Kasumi-1 (cell line): ENCODE data around the gene TRAPPC12.
"Not testable (repeated sequence)": the region's sequence is repeated elsewhere in the genome, so short reads cannot be mapped to it uniquely, and the experiment has no call there.

Source experiments
- DNase-seq, 2 experiments: peaks; one replicate each; lab custom pipeline; 2025; lab: John Stamatoyannopoulos, UW

Gene TRAPPC12

DNA sequence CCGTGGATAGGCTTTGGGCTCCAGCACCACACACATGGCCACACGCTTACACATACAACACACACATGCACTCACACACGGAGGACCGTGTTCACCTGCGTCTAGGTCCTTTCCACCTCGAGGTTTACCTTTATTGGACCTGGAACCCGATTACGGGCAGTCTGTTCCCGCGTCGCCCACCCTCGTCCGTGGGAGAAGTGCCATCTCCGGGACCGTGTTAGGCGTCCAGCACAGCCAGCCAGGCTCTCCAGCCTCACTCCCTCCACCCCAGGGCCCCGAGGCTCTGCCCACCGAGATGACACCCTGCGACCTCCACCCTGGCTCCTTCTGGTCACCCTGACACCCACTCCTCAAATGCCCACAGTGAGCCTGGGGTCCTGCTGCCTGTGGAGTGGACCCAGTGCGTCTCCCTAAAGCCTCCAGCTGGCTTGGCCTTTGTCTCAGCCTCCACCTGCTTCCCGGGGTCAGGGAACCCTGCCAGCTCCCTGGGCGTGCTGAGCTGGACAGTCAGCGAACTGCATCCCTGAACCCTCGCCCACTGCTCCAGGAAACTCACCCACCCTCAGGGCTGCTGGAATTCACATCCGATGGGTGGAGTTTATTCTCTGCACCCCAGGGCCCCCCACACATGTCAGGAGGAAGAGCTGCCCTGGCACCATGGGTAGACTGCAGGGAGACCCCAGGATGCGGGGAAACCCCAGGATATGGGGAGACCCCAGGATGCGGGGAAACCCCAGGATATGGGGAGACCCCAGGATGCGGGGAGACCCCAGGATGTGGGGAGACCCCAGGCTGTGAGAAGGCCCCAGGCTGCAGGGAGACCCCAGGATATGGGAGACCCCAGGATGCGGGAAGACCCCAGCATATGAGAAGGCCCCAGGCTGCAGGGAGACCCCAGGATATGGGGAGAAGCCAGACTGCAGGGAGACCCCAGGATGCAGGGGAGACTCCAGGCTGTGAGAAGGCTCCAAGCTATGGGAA, 106.8 kb downstream of the TRAPPC12 start:
- no peak for DNase-seq

- DNase-seq, result no peak
Measured at GRCh38 chr2:3487028-3487425, 107.5 kb downstream of the TRAPPC12 start.

GRCh38 chr2:3487432-3487831, 107.9 kb downstream of the TRAPPC12 start:
- no peak for DNase-seq

DNA sequence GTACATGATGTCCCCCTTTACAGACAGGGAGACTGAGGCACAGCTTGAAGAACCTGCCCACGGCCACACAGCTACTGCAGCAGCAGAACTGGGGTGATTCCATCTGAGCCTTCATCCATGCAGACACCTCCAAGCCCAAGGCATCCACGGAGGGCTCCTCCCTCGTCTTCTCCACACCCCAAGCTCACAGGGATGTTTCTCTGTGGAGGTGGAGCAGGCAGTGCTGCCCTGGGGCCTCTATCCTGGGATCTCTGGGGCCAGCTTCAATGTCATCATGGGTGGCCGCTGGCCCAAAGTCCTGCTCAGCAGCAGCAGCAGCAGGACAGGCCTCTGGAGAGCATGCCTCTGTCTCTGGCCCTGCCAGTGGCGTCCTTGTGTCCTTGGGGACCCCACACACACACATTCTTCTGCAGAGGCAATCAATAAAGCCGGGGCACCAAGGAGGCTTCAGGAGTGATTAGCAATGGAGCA, 108.6 kb downstream of the TRAPPC12 start:
- DNase-seq, result no peak

DNA sequence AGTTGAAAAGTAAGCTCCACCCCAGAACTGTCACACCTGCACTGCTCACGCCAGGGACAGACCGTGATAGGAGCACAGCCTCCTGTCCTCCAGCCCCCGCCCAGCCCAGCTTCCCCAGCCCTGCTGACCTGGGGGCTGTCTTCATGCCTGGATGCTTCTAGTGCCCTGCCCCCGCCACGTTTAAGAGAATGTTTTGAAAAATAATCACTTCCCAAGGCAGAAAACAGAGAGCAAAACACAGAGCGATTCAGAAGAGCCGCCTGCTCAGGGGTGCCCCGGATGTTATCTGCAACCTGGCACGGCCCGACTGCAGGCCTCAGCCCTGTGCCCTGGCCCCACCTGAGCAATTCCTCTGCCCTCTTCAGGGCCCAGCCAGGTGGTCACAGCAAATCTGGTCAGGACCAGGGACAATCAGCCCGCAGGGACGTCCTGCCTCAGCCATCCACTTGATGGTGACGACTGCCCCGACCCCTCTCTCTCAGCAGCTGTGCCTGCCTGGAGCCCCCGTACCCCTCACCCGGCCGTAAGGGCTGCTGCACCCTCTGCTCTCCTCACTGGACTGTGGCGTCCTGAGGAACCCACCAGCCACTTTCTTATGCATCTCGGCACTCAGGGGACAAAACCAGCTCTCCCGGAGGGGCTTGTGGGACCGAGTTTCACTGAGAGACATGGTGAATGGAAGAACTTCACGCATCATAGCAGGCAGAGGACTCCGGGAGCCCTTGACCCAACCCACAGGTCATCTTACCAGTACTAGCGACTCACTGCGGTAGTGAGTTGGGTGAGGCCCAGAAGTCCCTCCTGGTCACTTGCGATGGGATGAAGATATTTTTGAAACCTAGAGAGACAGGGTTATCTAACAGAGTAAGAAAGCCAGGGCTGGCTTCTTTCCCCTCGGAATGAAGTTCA, 109.6 kb downstream of the TRAPPC12 start:
- DNase-seq, result no peak

- DNase-seq, result no peak
Measured at GRCh38 chr2:3489764-3490115, 110.2 kb downstream of the TRAPPC12 start.

DNA sequence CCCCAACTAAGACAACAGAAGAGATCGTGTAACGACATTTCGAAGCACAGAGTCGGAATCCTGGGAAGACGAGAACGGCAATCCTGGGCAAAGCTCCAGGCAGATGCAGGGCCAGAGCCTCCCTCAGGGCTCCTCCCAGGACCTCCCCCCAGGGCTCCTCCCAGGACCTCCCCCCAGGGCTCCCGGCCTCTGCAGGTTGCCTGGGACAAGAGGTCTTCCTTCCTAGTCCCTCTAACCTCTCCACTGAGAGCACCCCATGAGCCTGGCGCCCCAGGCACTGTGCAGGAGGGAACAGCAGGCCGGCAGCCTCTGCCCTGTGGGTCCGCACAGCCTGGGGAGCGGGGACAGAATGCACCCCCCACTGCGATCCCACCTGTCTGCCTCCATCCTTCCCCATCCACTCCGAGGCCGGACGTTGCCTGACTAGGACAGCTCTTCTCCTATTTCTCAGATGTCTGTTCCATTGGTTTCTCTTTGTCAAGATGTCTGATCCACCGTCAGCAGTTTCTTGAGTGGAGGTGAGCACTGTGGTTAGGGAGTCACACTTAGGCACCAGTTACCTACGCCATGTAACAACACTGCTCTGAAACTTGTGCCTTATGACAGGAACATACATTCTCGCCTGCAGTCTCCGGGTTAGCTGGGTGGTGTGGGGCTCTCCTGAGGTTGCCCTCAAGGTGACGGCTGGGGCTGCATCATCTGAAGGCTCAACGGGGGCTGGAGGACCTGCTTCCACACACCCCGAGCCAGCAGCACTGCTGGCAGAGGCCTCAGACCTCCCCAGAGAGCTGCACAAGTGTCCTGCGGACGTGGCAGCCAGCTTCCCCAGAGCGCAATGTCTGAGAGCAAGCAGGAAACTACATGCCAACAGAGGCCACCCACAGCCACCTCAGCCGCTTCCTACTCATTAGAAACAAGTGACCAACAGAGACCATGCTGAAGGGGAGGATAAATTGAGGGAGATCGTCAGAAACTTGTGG, 111.0 kb downstream of the TRAPPC12 start:
- peak in 1 of 2 experiments; percentile 19 for DNase-seq

DNA sequence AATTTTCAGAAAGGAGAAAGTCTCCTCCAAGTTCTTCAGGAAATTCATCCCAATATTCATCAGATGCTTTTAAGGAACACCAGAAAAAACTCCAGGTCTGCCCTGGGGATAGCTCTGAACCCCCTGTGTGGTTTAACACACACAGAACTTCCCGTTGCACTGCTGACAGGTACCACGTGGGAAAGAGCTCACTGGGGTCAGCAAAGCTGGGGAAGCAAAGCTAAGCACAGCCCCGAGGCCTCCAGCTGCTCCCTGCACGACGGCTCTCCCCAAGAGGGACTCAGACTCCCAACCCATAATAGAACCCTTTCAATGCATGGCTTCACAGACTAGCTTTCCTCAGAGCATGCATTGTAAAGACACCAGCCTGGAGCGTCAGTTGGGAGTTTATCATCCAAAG, 111.8 kb downstream of the TRAPPC12 start:
- DNase-seq, result peak; percentile 8 to 13

- no peak for DNase-seq
Measured at GRCh38 chr2:3491716-3492474, 112.4 kb downstream of the TRAPPC12 start.

- DNase-seq, result not testable (repeated sequence)
Measured at GRCh38 chr2:3492475-3492787, 112.9 kb downstream of the TRAPPC12 start.

DNA sequence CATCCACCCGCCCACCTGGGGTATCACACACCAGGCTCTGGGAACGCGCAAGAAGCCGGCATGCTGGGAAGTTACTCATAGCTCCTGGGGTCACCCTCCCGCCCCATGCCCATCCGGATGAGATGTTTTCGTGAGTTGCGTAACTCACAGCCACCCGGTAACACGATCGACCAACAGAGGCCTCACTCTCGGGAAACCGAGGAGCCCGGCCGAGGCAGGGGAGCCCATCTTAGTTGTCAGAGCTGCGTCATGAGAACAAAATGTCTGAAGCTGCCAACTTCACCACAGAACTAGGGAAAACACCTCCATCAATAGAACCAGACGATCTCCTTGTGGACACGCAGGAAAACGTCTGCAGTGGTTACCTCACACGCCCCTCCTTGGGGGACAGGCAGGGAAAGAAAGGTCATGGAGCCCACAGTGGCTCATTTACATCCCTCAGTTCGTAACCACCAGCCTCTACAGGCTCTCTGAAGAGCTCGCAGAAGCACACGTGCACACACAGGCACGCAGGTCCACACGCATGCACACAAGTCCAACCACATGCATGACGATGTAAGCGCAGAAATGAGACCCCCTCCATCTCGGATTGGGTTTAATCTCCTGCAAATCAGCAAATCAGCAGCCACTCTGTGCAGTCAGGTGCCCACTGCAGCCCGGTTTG, 113.6 kb downstream of the TRAPPC12 start:
- DNase-seq, result no peak

- no peak for DNase-seq
Measured at GRCh38 chr2:3493615-3494007, 114.1 kb downstream of the TRAPPC12 start.

- DNase-seq, result no peak
Measured at GRCh38 chr2:3494984-3495666, 115.6 kb downstream of the TRAPPC12 start.

- DNase-seq, result not testable (repeated sequence)
Measured at GRCh38 chr2:3496708-3497080, 117.2 kb downstream of the TRAPPC12 start.

GRCh38 chr2:3498783-3499394, 119.4 kb downstream of the TRAPPC12 start:
- DNase-seq, result no peak

DNA sequence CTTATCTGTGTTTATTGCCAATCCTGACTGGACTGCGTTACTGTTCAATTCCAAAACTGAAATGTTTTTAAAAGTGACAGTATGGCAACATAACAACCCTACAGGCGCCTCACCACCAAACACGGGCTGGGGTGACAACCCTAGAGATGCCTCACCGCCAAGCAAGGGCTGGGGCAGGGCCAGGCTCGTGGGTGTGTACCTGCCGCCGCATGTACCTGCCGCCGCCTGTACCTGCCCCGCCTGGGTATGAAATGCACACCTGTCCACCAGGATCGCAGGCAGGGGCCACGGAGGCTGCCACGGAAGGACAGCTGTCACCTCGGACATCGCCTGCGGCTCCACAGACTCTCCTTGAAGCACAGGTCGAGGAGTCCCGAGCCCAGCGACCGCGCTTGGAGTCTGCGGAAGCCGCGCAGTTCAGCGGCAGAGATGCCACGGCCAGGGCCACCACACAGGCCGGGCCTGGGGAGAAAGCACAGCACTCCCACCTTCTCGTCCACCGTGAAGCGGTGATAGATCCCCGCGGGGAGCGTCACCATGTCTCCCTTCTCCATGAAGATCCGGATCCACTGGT, 120.9 kb downstream of the TRAPPC12 start:
- DNase-seq, result no peak

- DNase-seq, result no peak
Measured at GRCh38 chr2:3503046-3503445, 123.6 kb downstream of the TRAPPC12 start.

DNA sequence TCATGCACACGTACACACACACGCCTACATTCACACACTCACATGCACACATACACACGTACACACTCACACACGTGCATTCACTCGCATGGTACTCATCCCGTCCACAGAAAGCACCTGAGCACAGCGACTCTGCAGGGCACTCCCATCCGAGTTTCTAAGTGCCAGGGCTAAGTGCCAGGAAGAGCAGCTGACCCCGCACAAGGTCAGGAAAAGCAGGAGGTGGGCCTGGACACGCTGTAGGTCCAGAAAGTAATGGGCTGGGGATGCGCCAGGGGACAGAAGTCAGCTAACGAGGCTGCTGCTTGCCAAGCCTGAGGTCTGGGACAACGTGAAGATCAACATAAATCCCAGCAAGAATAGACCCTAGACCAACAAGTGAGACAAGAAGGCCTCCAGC, 124.0 kb downstream of the TRAPPC12 start:
- DNase-seq, result no peak

GRCh38 chr2:3504741-3505140, 125.2 kb downstream of the TRAPPC12 start:
- no peak for DNase-seq
